Stimulated activated CD4-positive, alpha-beta T cell treated with anti-CD3 and anti-CD28 coated beads, Interleukin-4, amount 100 ng/mL, for 4 hours (primary cell): ENCODE results near the gene ERG28.
"Not testable (repeated sequence)": the region's sequence is repeated elsewhere in the genome, so short reads cannot be mapped to it uniquely, and the experiment has no call there.

Experiments
- DNase-seq, 2 experiments: peaks; one replicate each; pipeline ENCODE4 v3.0.0-alpha.2; 2020

The ERG28 gene

DNA sequence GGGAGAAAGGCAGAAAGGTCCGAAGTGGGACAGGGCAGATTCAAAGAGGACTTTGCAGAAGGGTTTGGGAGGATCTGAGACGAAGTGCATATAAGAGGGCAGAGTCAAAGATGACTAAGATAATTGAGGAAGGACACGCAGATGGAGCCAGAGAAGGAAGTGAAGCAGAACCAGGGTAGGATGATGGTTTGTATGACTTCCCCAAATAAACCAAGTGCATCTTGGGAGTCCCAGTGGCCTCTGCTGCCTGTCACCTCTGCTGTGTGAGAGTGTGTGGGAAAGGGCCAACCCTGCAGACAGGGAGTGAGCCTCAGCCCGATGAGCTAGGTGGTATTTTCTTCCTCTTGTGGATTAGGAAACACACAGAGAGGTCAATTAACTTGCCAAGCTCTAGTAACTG is 45.5 kb downstream of the ERG28 start:
- no peak for DNase-seq

- no peak for DNase-seq
These were observed 46.5 kb downstream of the ERG28 start for GRCh38 chr14:75614179-75614578.

DNA sequence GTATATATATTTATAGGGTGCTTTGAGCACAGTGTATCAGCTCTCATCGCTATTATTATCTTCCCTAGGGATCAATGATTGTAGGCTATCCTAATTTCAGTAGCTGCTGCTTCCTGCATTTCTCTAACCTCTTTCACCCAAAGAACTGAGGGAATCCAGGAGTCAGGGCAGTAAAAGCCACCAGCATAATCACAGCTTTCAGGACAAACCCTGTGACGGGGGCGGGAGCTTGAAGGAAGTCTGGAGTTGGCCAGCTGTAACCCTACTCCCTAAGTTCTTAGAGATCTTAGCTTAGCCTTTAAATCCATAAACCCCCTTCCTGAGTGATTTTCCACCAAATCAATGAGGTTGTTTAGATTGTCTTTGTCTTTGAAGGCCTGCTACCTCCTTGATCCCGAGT is 48.5 kb downstream of the ERG28 start:
- DNase-seq, result no peak

- DNase-seq, result no peak
These were observed 49.8 kb downstream of the ERG28 start for GRCh38 chr14:75610834-75611233.

DNA sequence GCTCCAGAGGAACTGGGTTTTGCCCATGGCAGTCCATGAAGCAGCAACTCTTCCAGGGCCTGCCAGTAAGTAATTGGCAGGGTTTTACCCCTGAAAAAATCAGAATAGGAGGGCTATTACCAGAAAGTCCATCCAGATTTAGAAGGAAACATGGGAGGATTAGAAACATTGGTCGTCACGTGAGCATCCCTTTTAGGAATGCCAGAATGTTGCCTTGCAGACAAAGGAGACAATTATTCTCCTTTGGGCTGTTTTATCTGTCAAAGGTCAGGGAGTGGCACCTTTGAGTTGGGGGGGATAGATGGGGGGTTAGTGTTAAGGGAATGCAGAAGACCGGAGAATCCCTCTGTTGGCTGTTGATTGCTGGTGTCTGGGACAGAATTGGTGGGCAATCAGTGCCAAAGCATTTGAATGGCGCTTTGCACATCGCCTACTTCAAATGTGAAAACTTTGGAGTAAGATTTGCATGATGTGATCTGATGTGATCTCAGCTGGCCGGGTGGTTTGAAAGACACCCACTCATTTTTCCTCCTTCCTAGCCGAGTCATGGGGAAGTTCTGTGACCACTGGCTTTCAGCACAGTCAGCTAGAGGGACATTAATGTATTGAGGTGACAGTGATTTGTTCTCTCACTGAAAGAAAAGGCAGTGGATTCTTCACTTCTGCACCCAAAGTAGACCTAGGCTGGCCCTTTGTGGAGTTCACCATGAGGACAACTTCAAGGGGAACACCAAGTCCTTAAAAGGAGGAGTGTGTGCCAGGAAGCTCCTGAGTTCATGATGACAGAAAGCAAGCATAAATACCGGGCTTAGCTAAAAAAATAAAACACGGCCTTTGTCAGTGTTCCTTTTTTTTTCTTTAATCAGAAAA is 50.8 kb downstream of the ERG28 start:
- no peak for DNase-seq

DNA sequence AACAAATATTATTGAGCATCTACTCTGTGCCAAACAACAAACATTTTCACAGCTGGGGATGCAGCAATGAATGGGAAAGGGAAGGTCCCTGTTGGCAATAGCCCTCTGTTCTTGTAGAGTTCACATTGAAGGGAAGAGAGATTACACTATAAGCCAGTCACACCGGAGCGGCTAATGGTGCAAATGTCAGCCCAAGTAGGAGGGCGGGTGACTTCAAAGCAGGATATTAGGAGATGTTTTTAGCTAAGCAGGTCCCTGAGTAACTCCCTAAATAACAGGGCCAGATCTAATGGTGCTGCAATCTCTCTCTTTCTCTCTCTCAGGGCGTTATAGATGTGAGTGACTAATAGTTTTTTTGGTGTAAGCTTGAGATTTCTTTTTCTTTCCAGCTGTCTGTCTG is 51.6 kb downstream of the ERG28 start:
- DNase-seq, result no peak

DNA sequence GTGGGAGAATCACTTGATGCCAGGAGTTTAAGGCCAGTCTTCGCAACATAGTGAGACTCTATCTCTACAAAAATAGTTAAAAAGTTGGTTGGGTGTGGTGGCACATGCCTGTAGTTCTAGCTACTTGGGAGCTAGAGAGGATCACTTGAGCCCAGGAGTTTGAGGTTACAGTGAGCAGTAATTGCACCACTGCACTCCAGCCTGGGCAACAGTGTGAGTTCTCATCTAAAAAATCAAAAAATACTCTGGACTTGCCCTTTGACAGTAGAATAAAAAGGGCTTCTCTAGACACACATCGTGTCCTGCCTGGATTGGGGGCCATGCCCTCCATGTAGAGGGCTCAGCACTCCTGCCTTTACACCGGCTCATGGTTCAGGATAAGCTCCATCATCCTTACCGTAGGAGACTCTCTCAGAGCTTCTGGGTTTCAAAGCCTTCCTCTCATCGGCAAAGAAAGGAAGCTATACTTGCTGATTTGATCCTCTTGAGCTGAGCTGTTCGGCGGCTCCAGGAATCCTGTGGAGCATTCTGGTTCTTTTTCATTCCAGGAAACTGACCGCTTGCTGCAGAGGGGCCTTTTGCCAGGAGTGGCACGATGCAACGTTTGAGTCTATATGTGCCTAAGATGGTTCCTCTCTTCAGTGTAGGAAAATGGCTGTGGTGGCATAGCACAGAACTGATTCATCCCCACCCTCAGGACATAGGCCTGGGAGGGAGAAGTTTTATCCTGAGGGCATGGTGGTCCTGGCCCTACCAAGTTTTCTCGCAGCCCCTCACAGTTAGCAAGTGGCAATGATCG is 52.6 kb downstream of the ERG28 start:
- DNase-seq, result no peak

- DNase-seq, result no peak
These were observed 53.6 kb downstream of the ERG28 start for GRCh38 chr14:75607044-75607443.

DNA sequence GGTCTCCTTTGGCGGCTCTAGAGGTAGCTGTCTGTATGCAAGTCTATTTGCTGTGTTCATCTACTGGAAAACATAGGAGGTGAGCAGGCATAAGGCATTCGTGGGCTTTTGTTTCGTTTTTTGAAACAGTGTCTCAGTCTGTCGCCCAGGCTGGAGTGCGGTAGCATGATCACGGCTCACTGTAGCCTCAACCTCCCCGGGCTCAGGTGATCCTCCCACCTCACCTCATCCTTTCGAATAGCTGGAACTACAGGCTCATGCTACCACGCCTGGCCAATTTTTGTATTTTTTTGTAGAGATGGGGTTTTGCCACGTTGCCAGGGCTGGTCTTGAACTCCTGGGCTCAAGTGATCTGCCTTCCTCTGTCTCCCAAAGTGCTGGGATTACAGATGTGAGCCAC is 54.8 kb downstream of the ERG28 start:
- DNase-seq, result no peak

- no peak for DNase-seq
These were observed 55.5 kb downstream of the ERG28 start for GRCh38 chr14:75604979-75605851.

GRCh38 chr14:75602503-75602902 is 58.2 kb downstream of the ERG28 start:
- DNase-seq, result no peak

GRCh38 chr14:75601061-75601460 is 59.6 kb downstream of the ERG28 start:
- not testable (repeated sequence) for DNase-seq

- DNase-seq, result not testable (repeated sequence)
These were observed 60.6 kb downstream of the ERG28 start for GRCh38 chr14:75600100-75600499.
